GM19238 (cell line): Measurements from ENCODE around the gene STAM2.
"Not testable (repeated sequence)": the region's sequence is repeated elsewhere in the genome, so short reads cannot be mapped to it uniquely, and the experiment has no call there.

Source experiments
- DNase-seq: peaks from one replicate; pipeline ENCODE4 v3.0.0; 2011; ENCODE audit warnings: low spot score; ENCODE audit not compliant: insufficient read length

The STAM2 gene

DNA sequence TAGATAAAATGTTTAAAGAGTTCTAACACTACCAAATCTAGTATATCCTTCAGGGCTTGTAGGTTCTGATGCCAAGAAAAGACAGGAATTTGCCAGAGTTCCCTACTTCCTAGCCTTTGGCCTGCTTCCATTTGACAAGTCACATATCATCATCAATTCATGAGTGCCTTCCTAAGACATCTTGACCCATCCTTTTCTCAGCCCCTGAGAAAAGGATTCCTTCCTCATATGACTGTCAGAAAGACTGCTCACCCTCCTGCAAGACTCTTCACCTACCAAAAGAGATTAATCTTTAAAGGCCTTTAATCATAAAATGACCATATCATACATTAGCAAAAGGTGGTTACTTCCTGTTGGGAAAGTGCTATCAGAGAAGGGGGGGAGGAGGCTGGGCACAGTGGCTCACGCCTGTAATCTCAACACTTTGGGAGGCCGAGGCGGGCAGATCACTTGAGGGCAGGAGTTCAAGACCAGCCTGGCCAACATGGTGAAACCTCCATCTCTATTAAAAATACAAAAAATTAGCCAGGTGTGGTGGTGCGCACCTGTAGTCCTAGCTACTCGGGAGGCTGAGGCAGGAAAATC, 3.3 kb downstream of the STAM2 start:
- not testable (repeated sequence) for DNase-seq

- DNase-seq: no peak
Observed at GRCh38 chr2:152171718-152172117, 3.8 kb downstream of the STAM2 start.

GRCh38 chr2:152169158-152169557, 6.4 kb downstream of the STAM2 start:
- not testable (repeated sequence) for DNase-seq

DNA sequence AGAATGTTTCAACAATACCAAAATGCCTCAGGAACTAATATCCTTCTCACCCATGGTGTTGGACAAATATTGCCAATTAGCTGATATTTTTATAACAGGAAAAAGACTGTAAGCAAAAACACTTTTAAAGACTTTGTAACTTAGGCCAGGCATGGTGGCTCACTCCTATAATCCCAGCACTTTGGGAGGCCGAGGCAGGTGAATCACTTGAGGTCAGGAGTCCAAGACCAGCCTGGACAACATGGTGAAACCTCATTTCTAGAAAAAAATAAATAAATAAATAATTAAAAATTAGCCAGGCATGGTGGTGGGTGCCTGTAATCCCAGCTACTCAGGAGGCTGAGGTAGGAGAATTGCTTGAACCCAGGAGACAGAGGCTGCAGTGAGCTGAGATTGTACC, 8.1 kb downstream of the STAM2 start:
- not testable (repeated sequence) for DNase-seq

DNA sequence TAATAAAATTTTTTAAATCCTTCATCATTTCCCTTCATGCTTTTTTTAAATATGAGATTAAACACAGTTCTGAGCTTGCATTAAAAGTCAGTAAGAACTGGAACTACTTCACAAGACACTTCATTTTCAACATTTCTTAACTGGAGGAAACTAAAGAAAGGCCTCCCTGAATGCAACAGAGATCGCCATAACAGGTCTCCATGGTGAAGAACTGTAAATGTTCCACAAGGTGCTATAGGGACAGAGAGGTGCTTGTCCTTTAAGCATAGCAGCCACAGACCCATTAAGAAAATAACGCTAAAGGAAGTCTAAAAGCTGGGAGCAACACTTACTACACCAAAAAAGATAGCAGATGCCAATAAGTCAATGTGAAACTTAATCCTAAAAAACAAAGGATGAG, 8.5 kb downstream of the STAM2 start:
- DNase-seq: no peak

DNA sequence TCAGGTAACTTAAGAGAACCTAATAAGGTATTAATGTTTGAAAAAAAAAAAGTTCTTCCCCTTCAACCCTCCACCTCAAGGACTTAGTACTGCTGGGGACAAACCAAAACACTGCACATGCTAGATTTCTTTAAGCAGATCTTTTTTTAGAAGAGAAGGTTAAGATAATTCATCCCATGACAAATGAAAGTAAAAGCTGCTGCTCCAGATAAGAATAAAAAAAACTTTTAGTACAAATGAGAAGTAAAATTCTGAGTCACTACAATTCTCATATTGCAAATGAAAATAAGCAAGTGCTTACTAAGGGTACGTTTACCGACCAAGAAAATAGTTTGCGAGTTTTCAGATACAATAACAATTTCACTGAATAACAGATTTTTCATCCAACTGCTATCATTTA, 8.9 kb downstream of the STAM2 start:
- DNase-seq: no peak

DNA sequence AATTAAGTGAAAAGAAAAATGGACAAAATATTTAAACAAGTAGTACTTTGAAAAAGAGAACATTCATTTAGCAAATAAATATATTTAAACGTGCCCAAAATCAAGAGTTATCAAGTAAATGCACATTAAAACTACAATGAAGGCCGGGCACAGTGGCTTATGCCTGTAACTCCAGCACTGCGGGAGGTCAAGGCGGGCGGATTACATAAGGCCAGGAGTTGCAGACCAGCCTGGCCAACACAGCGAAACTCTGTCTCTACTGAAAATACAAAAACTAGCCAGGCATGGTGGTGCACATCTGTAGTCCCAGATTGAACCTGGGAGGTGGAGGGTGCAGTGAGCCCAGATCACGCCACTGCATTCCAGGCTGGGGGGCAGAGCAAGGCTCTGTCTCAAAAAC, 9.8 kb downstream of the STAM2 start:
- DNase-seq: no peak

GRCh38 chr2:152165306-152165705, 10.3 kb downstream of the STAM2 start:
- no peak for DNase-seq

GRCh38 chr2:152163669-152164068, 11.9 kb downstream of the STAM2 start:
- not testable (repeated sequence) for DNase-seq

GRCh38 chr2:152162141-152162540, 13.4 kb downstream of the STAM2 start:
- DNase-seq: no peak

DNA sequence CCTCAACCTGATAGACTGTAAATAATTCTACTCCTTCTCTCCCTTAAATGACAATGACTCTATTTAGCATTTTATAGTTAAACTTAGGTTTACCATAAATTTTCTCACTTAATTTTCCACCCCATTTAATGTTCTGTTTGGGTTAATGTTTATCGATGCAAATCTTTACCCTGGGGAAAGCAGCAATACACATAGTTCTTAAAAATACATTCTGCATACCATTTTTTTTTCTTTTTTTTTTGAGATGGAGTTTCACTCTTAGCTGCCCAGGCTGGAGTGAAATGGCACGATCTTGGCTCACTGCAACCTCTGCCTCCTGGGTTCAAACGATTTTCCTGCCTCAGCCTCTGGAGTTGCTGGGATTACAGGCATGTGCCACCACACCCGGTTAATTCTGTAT, 14.0 kb downstream of the STAM2 start:
- no peak for DNase-seq

DNA sequence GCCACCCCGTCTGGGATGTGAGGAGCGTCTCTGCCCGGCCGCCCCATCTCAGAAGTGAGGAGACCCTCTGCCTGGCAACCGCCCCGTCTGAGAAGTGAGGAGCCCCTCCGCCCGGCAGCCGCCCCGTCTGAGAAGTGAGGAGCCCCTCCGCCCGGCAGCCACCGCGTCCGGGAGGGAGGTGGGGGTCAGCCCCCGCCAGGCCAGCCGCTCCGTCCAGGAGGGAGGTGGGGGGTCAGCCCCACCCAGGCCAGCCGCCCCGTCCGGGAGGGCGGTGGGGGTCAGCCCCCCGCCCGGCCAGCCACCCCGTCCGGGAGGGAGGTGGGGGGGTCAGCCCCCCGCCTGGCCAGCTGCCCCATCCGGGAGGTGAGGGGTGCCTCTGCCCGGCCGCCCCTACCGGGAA, 15.2 kb downstream of the STAM2 start:
- DNase-seq: not testable (repeated sequence)

- DNase-seq: no peak
Observed at GRCh38 chr2:152157253-152157652, 18.3 kb downstream of the STAM2 start.

DNA sequence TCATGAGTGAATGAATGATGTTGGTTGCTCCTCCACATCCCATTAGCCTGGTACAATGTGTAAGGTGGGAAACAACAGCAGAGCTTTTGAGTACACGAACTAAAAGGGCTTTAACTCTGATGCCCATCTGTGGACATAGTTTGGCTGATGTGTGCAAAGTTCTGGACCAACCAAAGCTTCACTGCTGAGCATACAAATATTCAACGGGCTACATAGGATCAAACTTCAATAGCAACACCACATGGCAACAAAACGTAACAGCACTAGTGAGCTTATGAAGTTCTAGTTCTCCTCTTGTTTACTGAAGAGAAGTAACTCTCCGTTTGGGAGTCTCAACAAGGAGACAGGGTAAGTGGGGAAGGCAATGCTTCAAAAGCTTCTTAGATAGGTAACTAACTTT, 20.4 kb downstream of the STAM2 start:
- no peak for DNase-seq

GRCh38 chr2:152154462-152154861, 21.1 kb downstream of the STAM2 start:
- no peak for DNase-seq

DNA sequence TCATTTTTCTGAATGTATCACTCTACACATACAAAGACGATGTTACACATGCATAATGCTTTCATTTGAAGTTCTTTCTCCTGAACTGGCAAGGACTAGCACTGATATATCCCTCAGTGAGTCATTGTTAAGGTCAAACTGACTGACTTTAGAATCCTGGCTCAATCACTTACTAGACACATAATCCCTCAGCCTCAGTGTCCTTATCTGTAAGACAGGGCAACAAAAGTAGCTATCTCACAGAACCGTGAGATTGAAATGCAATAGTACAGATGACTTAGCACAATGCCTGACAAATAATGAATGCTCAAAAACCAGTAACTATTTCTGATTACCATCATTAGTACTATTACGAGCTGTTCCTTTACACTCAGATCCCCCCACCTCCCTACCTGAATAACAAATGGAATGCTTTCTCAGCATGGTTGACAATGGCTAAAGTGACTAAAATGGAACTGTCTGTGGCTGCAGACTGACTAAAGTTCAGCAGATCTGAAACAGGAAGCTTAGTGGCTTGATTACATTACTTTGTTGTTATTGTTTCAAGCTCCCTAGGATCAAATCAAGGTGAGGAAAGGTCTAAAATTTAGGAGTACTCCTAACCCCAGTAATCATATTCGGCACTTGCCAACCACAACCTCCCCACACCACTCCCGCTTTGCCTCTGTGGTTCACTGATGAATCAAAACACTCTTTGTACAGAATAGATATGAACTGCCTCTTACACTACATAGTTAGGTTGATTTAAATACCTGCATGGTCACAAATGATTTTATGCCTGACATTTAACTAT, 40.9 kb downstream of the STAM2 start:
- DNase-seq: peak; percentile 10

- no peak for DNase-seq
Observed at GRCh38 chr2:152132306-152132705, 43.3 kb downstream of the STAM2 start.

DNA sequence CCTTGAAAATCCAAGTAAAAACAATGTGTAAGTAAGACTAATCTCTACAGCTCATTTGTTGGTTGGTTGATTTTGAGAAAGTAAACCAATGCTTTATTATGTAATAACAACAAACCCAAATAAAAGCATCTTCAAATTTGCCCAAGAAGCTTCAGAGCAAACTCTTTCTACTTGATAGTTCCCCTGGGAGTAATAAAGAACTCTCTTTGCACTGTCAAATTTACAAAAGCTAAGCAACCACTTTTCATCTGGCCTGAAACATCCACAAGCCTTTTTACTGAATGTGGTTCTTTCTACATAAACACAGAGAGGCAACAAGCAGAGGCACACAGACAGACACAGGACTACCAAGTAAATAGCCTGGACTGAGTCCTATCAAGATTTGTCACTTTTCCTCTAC, 47.9 kb downstream of the STAM2 start:
- no peak for DNase-seq

DNA sequence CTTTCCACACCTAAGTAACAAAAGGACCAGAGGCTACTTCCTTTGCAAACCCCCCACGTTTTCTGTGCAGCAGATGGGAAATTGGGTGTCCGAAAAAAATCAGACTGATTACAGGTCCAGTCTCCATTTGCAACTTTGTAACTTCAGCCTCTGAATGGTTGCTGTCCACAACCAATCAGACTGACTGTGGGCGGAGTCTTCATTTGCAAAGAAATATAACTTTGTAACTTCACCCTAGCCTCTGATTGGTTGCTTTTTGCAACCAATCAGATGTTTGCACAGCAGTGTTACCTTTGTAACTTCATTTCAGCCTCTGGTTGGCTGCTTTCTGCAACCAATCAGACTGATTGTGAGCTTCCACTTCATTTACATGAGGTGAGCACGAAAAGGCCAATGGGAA, 48.9 kb downstream of the STAM2 start:
- DNase-seq: no peak

DNA sequence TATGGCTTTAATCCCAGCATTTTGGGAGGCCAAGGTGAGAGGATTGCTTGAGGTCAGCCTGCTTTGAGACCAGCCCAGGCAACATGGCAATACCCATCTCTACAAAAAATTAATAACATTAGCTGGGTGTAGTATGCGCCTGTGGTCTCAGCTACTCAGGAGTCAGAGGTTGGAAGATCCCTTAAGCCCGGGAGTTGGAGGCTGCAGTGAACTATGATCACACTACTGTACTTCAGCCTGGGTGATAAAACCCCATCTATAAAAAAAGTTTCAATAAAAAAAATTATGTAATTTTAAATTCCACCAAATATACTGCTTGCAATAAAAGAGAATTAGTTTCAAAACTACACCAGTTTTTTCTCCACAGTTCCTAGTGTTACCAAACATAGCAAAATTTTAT, 53.4 kb downstream of the STAM2 start:
- no peak for DNase-seq

- DNase-seq: no peak
Observed at GRCh38 chr2:152120430-152120829, 55.1 kb downstream of the STAM2 start.

DNA sequence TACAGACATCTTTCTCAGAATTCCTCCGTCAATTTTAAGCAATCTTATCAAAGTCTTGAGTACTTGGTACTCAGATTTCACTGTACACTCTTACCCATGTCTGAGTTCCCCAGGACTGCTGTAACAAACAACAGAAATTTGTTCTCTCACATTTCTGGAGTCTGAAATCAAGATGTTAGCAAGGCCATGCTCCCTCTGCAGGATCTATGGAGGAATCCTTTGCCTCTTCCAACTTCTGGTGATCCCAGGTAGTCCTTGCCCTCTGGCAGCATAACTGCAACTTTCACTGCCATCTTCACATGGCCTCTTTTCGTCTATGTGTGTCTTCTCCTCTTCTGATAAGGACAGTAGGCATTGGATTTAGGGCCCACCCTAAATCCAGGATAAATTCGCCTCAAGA, 59.6 kb downstream of the STAM2 start:
- DNase-seq: no peak

GRCh38 chr2:152114366-152114765, 61.2 kb downstream of the STAM2 start:
- DNase-seq: no peak
